HG03442 (cell line): ENCODE results near the gene CDC123.
A peak's percentile ranks its signal among the peaks of the same experiment; 100 is the strongest.
"Not testable (repeated sequence)": the region's sequence is repeated elsewhere in the genome, so short reads cannot be mapped to it uniquely, and the experiment has no call there.

Experiments
- ATAC-seq: cut with Tn5 transposase; IDR thresholded peaks from one replicate; pipeline ENCODE4 v1.9.1; 2021; ENCODE audit warnings: mild to moderate bottlenecking, moderate library complexity; ENCODE audit not compliant: unreplicated experiment

CDC123 gene

GRCh38 chr10:12188656-12189055 is 7.3 kb upstream of the CDC123 start:
- ATAC-seq, result no peak

- no peak for ATAC-seq
Observed at GRCh38 chr10:12189426-12189825, 6.6 kb upstream of the CDC123 start.

- no peak for ATAC-seq
Observed at GRCh38 chr10:12191715-12192114, 4.3 kb upstream of the CDC123 start.

- ATAC-seq, result no peak
Observed at GRCh38 chr10:12193193-12193592, 2.8 kb upstream of the CDC123 start.

GRCh38 chr10:12194752-12195271 is 1.2 kb upstream of the CDC123 start:
- ATAC-seq, result no peak

- ATAC-seq, result peak; percentile 7
Observed at GRCh38 chr10:12195281-12195602, 746 bp upstream of the CDC123 start.

GRCh38 chr10:12196531-12197211 is 683 bp downstream of the CDC123 start:
- no peak for ATAC-seq

- no peak for ATAC-seq
Observed at GRCh38 chr10:12198156-12198555, 2.2 kb downstream of the CDC123 start.

GRCh38 chr10:12200850-12201249 is 4.9 kb downstream of the CDC123 start:
- ATAC-seq, result no peak

GRCh38 chr10:12201543-12201942 is 5.6 kb downstream of the CDC123 start:
- ATAC-seq, result no peak

- no peak for ATAC-seq
Observed at GRCh38 chr10:12202226-12202625, 6.2 kb downstream of the CDC123 start.

- no peak for ATAC-seq
Observed at GRCh38 chr10:12205082-12205481, 9.1 kb downstream of the CDC123 start.

- ATAC-seq, result no peak
Observed at GRCh38 chr10:12207114-12207513, 11.1 kb downstream of the CDC123 start.

- ATAC-seq, result no peak
Observed at GRCh38 chr10:12208460-12208859, 12.5 kb downstream of the CDC123 start.

- no peak for ATAC-seq
Observed at GRCh38 chr10:12212454-12212853, 16.5 kb downstream of the CDC123 start.

- no peak for ATAC-seq
Observed at GRCh38 chr10:12213621-12214020, 17.6 kb downstream of the CDC123 start.

- ATAC-seq, result no peak
Observed at GRCh38 chr10:12214093-12214492, 18.1 kb downstream of the CDC123 start.

GRCh38 chr10:12214763-12215218 is 18.8 kb downstream of the CDC123 start:
- ATAC-seq, result no peak

- ATAC-seq, result no peak
Observed at GRCh38 chr10:12218991-12219390, 23.0 kb downstream of the CDC123 start.

- no peak for ATAC-seq
Observed at GRCh38 chr10:12221323-12222298, 25.6 kb downstream of the CDC123 start.

- ATAC-seq, result no peak
Observed at GRCh38 chr10:12225444-12225843, 29.5 kb downstream of the CDC123 start.

- ATAC-seq, result not testable (repeated sequence)
Observed at GRCh38 chr10:12226438-12226837, 30.4 kb downstream of the CDC123 start.
